ENCODE data around the gene BRPF1.

The BRPF1 gene

DNA sequence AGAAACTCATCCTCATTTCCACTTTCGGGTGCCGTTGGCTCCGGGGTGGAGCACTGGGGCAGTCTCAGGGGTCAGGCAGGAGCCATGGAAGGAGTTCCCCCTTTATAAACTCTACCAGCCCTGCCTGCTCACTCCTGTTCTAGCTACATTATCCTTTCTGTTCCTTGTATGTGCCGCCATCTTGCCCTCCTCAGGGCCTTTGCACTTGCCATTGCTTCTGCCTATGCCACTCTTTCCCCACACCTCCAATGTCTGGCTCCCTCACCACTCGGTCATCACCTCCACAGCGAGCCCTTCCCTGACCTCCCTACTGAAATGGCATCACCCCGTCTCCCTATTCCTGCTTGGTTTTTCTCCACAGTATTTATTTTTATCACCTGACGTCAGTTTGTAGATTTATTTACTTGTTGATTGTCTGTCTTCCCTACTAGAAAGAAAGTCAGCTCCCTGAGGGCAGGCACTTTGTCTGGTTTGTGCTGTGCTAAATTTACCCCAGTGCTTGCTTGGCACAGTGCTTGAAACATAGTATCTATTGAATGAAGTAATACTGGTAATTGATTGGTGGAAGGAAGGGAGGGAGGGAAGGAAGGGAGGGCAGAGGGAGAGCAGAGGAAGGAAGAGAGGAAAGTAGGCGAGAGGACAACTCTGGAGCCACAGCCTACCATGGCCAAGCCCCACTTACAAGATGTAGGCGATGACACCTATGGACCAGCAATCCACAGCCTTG is 29.4 kb downstream of the BRPF1 start:
- no peak overlapping the region for H2AFZ ChIP-seq (ENCODE audit: low read depth, low read length, severe bottlenecking)
- no peak overlapping the region for H3K4me3 ChIP-seq (ENCODE audit: insufficient read depth, low read length, poor library complexity, severe bottlenecking)
- no peaks in the 10 kb centered on the region for H3K9me3 ChIP-seq (ENCODE audit: insufficient read depth, low read length)
- no peaks in the 10 kb centered on the region for H3K79me2 ChIP-seq (ENCODE audit: insufficient read depth, low read length)
- no peak overlapping the region for H3K9ac ChIP-seq (ENCODE audit: low read length)
- H3K36me3 ChIP-seq (ENCODE audit: low read length), result no peaks in the 10 kb centered on the region
- TF ChIP-seq EZH2phosphoT487 (conservative IDR thresholded peaks at IDR 0.05; ENCODE audit: low read length), result no peak
- TF ChIP-seq, protein P1, sequence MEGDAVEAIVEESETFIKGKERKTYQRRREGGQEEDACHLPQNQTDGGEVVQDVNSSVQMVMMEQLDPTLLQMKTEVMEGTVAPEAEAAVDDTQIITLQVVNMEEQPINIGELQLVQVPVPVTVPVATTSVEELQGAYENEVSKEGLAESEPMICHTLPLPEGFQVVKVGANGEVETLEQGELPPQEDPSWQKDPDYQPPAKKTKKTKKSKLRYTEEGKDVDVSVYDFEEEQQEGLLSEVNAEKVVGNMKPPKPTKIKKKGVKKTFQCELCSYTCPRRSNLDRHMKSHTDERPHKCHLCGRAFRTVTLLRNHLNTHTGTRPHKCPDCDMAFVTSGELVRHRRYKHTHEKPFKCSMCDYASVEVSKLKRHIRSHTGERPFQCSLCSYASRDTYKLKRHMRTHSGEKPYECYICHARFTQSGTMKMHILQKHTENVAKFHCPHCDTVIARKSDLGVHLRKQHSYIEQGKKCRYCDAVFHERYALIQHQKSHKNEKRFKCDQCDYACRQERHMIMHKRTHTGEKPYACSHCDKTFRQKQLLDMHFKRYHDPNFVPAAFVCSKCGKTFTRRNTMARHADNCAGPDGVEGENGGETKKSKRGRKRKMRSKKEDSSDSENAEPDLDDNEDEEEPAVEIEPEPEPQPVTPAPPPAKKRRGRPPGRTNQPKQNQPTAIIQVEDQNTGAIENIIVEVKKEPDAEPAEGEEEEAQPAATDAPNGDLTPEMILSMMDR (IDR thresholded peaks at IDR 0.05; ENCODE audit: insufficient read depth, low read length, poor library complexity, severe bottlenecking), result no peak
- H3K9me2 ChIP-seq (replicated peaks; ENCODE audit: insufficient read depth, low read length), result no peaks in the 10 kb centered on the region
- H3K27me3 ChIP-seq (ENCODE audit: low read length), result no peaks in the 10 kb centered on the region
- H3K27ac ChIP-seq (ENCODE audit: low read depth, low read length), result no peak overlapping the region
- no peaks in the 10 kb centered on the region for H4K20me1 ChIP-seq (ENCODE audit: low read depth, low read length)
- no peaks in the 10 kb centered on the region for H3F3A ChIP-seq (ENCODE audit: insufficient read depth)
- no peak overlapping the region for H3K4me2 ChIP-seq (ENCODE audit: low read depth, low read length, poor library complexity, severe bottlenecking)

- TF ChIP-seq EZH2phosphoT487 (conservative IDR thresholded peaks at IDR 0.05; ENCODE audit: low read length), result no peak
- TF ChIP-seq, protein P1 (IDR thresholded peaks at IDR 0.05; ENCODE audit: insufficient read depth, low read length, poor library complexity, severe bottlenecking), result no peak
- H2AFZ ChIP-seq (ENCODE audit: low read depth, low read length, severe bottlenecking), result no peak overlapping the region
- H3K27ac ChIP-seq (ENCODE audit: low read depth, low read length), result no peak overlapping the region
- no peak overlapping the region for H3K4me2 ChIP-seq (ENCODE audit: low read depth, low read length, poor library complexity, severe bottlenecking)
- no peaks in the 10 kb centered on the region for H4K20me1 ChIP-seq (ENCODE audit: low read depth, low read length)
- H3K27me3 ChIP-seq (ENCODE audit: low read length), result no peaks in the 10 kb centered on the region
- H3K4me3 ChIP-seq (ENCODE audit: insufficient read depth, low read length, poor library complexity, severe bottlenecking), result no peak overlapping the region
- H3F3A ChIP-seq (ENCODE audit: insufficient read depth), result 0 out of 2 replicates have a peak, but pooled peaks cover 4% of the 10 kb centered on the region
- H3K9me2 ChIP-seq (replicated peaks; ENCODE audit: insufficient read depth, low read length), result no peaks in the 10 kb centered on the region
- H3K79me2 ChIP-seq (ENCODE audit: insufficient read depth, low read length), result no peaks in the 10 kb centered on the region
- H3K9me3 ChIP-seq (ENCODE audit: insufficient read depth, low read length), result no peaks in the 10 kb centered on the region
- no peak overlapping the region for H3K9ac ChIP-seq (ENCODE audit: low read length)
- H3K36me3 ChIP-seq (ENCODE audit: low read length), result no peaks in the 10 kb centered on the region
Measured at GRCh38 chr3:9761919-9762318, 30.4 kb downstream of the BRPF1 start.

DNA sequence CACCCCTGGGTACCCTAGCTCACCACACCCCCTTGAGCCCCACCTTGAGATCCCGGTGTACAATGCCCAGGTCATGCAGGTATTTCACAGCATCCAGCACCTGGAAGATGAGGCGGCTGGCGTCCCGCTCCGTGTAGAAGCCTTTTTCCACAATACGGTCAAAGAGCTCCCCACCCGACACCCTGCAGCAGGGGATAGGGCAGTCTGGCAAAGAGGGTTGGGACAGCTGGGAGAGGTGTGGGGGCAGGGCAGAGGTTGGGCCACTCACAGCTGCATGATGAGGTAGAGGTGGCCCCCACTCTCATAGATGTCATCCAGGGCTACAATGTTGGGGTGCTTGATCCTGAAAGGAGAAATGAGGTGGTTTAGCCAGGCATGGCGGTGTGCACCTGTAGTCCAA is 31.3 kb downstream of the BRPF1 start:
- Histone ChIP-seq H4K20me1 (ENCODE audit: low read depth, low read length) (no peaks in the 10 kb centered on the region), H3K27ac (ENCODE audit: low read depth, low read length) (no peak overlapping the region), H3K27me3 (ENCODE audit: low read length) (no peaks in the 10 kb centered on the region), H3K36me3 (ENCODE audit: low read length) (no peaks in the 10 kb centered on the region), H2AFZ (ENCODE audit: low read depth, low read length, severe bottlenecking) (no peak overlapping the region), H3K9ac (ENCODE audit: low read length) (no peak overlapping the region), H3K4me3 (ENCODE audit: insufficient read depth, low read length, poor library complexity, severe bottlenecking) (no peak overlapping the region), H3F3A (ENCODE audit: insufficient read depth) (0 out of 2 replicates have a peak, but pooled peaks cover 4% of the 10 kb centered on the region), H3K79me2 (ENCODE audit: insufficient read depth, low read length) (no peaks in the 10 kb centered on the region), H3K9me3 (ENCODE audit: insufficient read depth, low read length) (no peaks in the 10 kb centered on the region), H3K4me2 (ENCODE audit: low read depth, low read length, poor library complexity, severe bottlenecking) (no peak overlapping the region), H3K9me2 (replicated peaks; ENCODE audit: insufficient read depth, low read length) (no peaks in the 10 kb centered on the region)
- TF ChIP-seq EZH2phosphoT487 (conservative IDR thresholded peaks at IDR 0.05; ENCODE audit: low read length), result no peak
- TF ChIP-seq, protein P1 (IDR thresholded peaks at IDR 0.05; ENCODE audit: insufficient read depth, low read length, poor library complexity, severe bottlenecking), result no peak
